HEK293 (cell line): ENCODE results near the gene LEUTX.

ENCODE experiments used
- MEIS1 ChIP-seq: sonication (generic); formaldehyde crosslinking; IDR thresholded peaks from 2 replicates; pipeline ENCODE4 v1.8.1; 2022; ENCODE audit warnings: missing genetic modification reagents, mild to moderate bottlenecking, borderline replicate concordance
- MYNN ChIP-seq: fragments of 450-650 bp; formaldehyde crosslinking; IDR thresholded peaks from 2 replicates; pipeline ENCODE4 v1.5.1; 2016; ENCODE audit warnings: missing biosample characterization, missing genetic modification characterization, borderline replicate concordance
- MZF1 ChIP-seq: fragments of 450-650 bp; formaldehyde crosslinking; IDR thresholded peaks from 2 replicates; pipeline ENCODE4 v1.5.1; 2017; ENCODE audit warnings: missing biosample characterization, missing genetic modification characterization, borderline replicate concordance
- PATZ1 ChIP-seq: fragments of 450-650 bp; formaldehyde crosslinking; IDR thresholded peaks from 2 replicates; pipeline ENCODE4 v1.5.1; 2016; ENCODE audit warnings: missing biosample characterization, missing genetic modification characterization
- ZBTB10 ChIP-seq: fragments of 450-650 bp; formaldehyde crosslinking; IDR thresholded peaks from 2 replicates; pipeline ENCODE4 v1.5.1; 2016; ENCODE audit warnings: missing biosample characterization, missing genetic modification characterization
- ZNF239 ChIP-seq: fragments of 450-650 bp; formaldehyde crosslinking; IDR thresholded peaks from 2 replicates; pipeline ENCODE4 v1.5.1; 2016; ENCODE audit warnings: missing biosample characterization, missing genetic modification characterization
- ZNF391 ChIP-seq: fragments of 450-650 bp; formaldehyde crosslinking; IDR thresholded peaks from 2 replicates; pipeline ENCODE4 v1.5.1; 2016; ENCODE audit warnings: low read depth, missing biosample characterization, missing genetic modification characterization, borderline replicate concordance
- ZNF548 ChIP-seq: fragments of 450-650 bp; formaldehyde crosslinking; IDR thresholded peaks from 2 replicates; pipeline ENCODE4 v1.5.1; 2016; ENCODE audit warnings: missing biosample characterization, missing genetic modification characterization
- ZNF580 ChIP-seq: fragments of 450-650 bp; formaldehyde crosslinking; IDR thresholded peaks from 2 replicates; pipeline ENCODE4 v1.5.1; 2016; ENCODE audit warnings: missing biosample characterization, missing genetic modification characterization
- ZNF585B ChIP-seq: fragments of 450-650 bp; formaldehyde crosslinking; IDR thresholded peaks from 2 replicates; pipeline ENCODE4 v1.5.1; 2016; ENCODE audit warnings: missing biosample characterization, missing genetic modification characterization
- TF ChIP-seq, protein P1 (sequence below): fragments of 450-650 bp; formaldehyde crosslinking; IDR thresholded peaks from 2 replicates; pipeline ENCODE4 v1.5.1; 2016; ENCODE audit warnings: missing biosample characterization, missing genetic modification characterization
- TF ChIP-seq, protein P2 (sequence below): fragments of 450-650 bp; formaldehyde crosslinking; conservative IDR thresholded peaks from 2 replicates; pipeline ENCODE4 v1.5.1; 2016; ENCODE audit warnings: low read depth, missing biosample characterization, missing genetic modification characterization

LEUTX gene

DNA sequence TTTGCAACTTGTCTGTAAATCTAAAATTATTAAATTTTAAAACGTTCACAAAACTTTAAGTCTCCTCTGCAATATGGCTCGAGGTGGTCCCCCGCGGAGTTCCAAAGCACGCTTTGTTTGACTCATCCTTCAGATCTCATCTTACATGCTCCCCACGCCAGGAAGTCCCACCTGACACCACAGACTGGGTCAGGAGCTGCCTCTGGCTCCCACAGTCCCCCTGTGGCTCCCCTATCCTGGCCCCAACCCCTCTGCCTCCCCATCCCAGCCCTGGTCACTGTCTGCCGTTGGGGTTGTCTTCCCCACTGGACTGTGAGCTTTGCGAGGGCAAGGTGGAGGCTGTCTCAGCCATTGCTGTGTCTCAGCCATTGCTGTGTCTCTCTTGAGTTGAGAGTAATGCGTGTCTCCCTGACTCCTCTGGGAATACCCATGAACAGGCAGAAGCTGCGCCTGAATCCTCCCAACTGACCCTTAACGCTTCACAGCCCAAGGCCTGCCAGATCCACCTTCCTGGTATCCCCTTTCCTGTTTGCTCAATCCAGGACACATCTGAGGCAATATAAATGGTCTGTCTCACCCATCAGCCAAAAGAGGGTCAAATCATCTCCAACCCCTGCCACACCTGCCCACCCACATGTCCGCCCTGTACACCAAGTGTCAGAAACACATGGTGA is 39.4 kb downstream of the LEUTX start (continued):
- TF ChIP-seq, protein P1, sequence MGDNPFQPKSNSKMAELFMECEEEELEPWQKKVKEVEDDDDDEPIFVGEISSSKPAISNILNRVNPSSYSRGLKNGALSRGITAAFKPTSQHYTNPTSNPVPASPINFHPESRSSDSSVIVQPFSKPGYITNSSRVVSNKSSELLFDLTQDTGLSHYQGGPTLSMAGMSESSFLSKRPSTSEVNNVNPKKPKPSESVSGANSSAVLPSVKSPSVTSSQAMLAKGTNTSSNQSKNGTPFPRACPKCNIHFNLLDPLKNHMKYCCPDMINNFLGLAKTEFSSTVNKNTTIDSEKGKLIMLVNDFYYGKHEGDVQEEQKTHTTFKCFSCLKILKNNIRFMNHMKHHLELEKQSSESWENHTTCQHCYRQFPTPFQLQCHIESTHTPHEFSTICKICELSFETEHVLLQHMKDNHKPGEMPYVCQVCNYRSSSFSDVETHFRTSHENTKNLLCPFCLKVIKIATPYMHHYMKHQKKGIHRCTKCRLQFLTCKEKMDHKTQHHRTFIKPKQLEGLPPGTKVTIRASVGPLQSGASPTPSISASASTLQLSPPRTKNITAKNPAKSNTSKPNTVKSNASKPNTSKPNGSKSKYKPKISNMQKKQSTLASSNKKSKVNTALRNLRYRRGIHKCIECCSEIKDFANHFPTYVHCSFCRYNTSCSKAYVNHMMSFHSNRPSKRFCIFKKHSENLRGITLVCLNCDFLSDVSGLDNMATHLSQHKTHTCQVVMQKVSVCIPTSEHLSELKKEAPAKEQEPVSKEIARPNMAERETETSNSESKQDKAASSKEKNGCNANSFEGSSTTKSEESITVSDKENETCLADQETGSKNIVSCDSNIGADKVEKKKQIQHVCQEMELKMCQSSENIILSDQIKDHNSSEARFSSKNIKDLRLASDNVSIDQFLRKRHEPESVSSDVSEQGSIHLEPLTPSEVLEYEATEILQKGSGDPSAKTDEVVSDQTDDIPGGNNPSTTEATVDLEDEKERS (tag by site-specific recombination) = no peak
- TF ChIP-seq ZNF391 (tag by site-specific recombination) (no peak), ZNF585B (tag by site-specific recombination) (no peak), ZNF580 (tag by site-specific recombination) (no peak), ZNF548 (tag by site-specific recombination) (no peak), MYNN (tag by site-specific recombination) (no peak), ZBTB10 (no peak), MEIS1 (CRISPR knock-in tag) (no peak), PATZ1 (no peak), MZF1 (no peak), ZNF239 (tag by site-specific recombination) (no peak)
- TF ChIP-seq, protein P2, sequence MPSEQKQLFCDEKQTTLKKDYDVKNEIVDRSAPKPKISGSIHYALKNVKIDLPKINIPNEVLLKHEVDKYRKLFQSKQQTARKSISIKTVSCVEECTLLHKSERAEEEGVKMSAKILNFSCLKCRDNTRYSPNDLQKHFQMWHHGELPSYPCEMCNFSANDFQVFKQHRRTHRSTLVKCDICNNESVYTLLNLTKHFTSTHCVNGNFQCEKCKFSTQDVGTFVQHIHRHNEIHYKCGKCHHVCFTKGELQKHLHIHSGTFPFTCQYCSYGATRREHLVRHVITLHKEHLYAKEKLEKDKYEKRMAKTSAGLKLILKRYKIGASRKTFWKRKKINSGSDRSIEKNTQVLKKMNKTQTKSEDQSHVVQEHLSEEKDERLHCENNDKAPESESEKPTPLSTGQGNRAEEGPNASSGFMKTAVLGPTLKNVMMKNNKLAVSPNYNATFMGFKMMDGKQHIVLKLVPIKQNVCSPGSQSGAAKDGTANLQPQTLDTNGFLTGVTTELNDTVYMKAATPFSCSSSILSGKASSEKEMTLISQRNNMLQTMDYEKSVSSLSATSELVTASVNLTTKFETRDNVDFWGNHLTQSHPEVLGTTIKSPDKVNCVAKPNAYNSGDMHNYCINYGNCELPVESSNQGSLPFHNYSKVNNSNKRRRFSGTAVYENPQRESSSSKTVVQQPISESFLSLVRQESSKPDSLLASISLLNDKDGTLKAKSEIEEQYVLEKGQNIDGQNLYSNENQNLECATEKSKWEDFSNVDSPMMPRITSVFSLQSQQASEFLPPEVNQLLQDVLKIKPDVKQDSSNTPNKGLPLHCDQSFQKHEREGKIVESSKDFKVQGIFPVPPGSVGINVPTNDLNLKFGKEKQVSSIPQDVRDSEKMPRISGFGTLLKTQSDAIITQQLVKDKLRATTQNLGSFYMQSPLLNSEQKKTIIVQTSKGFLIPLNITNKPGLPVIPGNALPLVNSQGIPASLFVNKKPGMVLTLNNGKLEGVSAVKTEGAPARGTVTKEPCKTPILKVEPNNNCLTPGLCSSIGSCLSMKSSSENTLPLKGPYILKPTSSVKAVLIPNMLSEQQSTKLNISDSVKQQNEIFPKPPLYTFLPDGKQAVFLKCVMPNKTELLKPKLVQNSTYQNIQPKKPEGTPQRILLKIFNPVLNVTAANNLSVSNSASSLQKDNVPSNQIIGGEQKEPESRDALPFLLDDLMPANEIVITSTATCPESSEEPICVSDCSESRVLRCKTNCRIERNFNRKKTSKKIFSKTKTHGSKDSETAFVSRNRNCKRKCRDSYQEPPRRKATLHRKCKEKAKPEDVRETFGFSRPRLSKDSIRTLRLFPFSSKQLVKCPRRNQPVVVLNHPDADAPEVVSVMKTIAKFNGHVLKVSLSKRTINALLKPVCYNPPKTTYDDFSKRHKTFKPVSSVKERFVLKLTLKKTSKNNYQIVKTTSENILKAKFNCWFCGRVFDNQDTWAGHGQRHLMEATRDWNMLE (tag by site-specific recombination) = no peak
